ENCODE measurements around the gene TBCD. TPM values are rescaled to one million over a fixed set of nuclear protein-coding genes. Genes with fewer than 3 reads are reported as not detected.
A peak's percentile ranks its signal among the peaks of the same experiment; 100 is the strongest.

Gene TBCD
- total RNA-seq, 1 donor from 2014 or later, result 59.8 TPM

GRCh38 chr17:82835766-82836512 is 84.1 kb downstream of the TBCD start:
- H3K9me3 Mint-ChIP-seq (ENCODE audit: low read depth), result no peaks in the 10 kb centered on the region
- TF ChIP-seq, protein P1, sequence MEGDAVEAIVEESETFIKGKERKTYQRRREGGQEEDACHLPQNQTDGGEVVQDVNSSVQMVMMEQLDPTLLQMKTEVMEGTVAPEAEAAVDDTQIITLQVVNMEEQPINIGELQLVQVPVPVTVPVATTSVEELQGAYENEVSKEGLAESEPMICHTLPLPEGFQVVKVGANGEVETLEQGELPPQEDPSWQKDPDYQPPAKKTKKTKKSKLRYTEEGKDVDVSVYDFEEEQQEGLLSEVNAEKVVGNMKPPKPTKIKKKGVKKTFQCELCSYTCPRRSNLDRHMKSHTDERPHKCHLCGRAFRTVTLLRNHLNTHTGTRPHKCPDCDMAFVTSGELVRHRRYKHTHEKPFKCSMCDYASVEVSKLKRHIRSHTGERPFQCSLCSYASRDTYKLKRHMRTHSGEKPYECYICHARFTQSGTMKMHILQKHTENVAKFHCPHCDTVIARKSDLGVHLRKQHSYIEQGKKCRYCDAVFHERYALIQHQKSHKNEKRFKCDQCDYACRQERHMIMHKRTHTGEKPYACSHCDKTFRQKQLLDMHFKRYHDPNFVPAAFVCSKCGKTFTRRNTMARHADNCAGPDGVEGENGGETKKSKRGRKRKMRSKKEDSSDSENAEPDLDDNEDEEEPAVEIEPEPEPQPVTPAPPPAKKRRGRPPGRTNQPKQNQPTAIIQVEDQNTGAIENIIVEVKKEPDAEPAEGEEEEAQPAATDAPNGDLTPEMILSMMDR (IDR thresholded peaks at IDR 0.05), result no peak
- no peak overlapping the region for H3K27ac Mint-ChIP-seq (ENCODE audit: unreplicated experiment)
- H3K4me1 Mint-ChIP-seq (ENCODE audit: low read depth), result no peaks in the 10 kb centered on the region
- H3K36me3 Mint-ChIP-seq (ENCODE audit: low read depth), result peaks cover 2% of the 10 kb centered on the region
- no peaks in the 10 kb centered on the region for H3K27me3 Mint-ChIP-seq (ENCODE audit: low read depth)
- DNase-seq (ENCODE audit: low spot score), result peak; percentile 67
- H3K4me3 Mint-ChIP-seq (ENCODE audit: unreplicated experiment), result no peak overlapping the region

DNA sequence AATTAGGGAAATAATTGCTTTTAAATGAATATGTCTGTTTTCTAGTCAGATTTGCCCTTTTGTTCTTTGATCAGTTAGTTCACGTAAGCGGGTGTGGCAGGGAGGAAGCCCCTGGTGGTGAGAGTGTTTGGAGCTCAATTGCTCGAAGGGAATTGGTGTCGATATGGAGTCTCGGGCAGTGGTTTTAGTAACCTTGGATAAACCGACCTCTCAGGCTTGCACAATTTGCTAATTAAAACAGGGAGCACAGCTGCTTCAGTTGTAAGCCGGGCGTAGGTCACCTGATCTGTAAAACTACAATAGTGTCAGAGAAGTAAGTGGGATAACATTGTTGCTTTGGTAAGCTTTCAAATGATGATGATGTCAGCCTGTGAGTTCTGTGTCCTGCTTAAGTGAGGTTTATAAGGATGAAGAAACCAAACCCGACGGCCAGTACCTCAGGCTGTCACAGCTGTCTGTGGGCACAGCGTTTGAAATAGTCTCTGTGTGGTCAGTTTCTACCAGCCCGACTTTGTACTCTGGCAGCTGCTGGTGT is 85.0 kb downstream of the TBCD start:
- no peaks in the 10 kb centered on the region for H3K4me1 Mint-ChIP-seq (ENCODE audit: low read depth)
- TF ChIP-seq, protein P1 (IDR thresholded peaks at IDR 0.05), result peak; percentile 19
- no peaks in the 10 kb centered on the region for H3K27me3 Mint-ChIP-seq (ENCODE audit: low read depth)
- H3K9me3 Mint-ChIP-seq (ENCODE audit: low read depth), result no peaks in the 10 kb centered on the region
- DNase-seq (ENCODE audit: low spot score), result peak; percentile 15
- H3K4me3 Mint-ChIP-seq (ENCODE audit: unreplicated experiment), result no peak overlapping the region
- H3K36me3 Mint-ChIP-seq (ENCODE audit: low read depth), result peaks cover 2% of the 10 kb centered on the region
- no peak overlapping the region for H3K27ac Mint-ChIP-seq (ENCODE audit: unreplicated experiment)

GRCh38 chr17:82837586-82838320 is 85.9 kb downstream of the TBCD start:
- no peaks in the 10 kb centered on the region for H3K27me3 Mint-ChIP-seq (ENCODE audit: low read depth)
- TF ChIP-seq, protein P1 (IDR thresholded peaks at IDR 0.05), result no peak
- H3K9me3 Mint-ChIP-seq (ENCODE audit: low read depth), result no peaks in the 10 kb centered on the region
- H3K4me3 Mint-ChIP-seq (ENCODE audit: unreplicated experiment), result no peak overlapping the region
- peaks cover 4% of the 10 kb centered on the region for H3K36me3 Mint-ChIP-seq (ENCODE audit: low read depth)
- no peaks in the 10 kb centered on the region for H3K4me1 Mint-ChIP-seq (ENCODE audit: low read depth)
- no peak overlapping the region for H3K27ac Mint-ChIP-seq (ENCODE audit: unreplicated experiment)
- peak; percentile 42 for DNase-seq (ENCODE audit: low spot score)

DNA sequence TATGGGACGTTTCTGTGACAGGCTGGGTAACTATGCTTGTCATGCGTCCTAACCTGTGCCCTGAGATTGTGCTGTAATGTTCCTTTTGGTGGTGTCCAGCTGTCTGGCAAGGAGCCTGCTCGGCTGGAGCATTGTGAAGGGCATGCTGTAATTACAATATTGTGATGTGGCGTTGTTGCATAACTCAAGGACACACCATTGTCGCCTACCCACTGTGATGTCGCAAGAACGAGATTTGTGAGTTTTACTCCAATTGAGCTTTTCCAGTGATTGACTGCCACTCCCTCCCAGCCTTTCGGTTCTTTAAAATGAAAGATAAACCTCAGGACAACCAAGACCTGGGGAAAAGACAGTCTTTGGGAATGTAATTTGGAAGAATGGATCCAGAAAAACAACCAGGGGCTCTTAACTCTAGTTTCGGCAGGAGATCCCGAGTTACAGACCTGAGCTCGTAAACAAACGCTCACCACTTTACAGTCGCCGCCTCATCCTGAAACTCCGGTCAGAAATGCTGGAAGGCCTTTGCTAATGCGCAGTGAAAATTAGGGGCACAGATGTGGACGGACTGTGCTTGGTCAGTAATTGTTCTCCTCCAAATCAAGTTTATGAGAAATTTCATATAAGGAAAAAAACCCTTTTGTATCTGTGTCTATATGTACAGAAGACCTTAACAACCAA is 86.7 kb downstream of the TBCD start:
- Mint-ChIP-seq H3K4me1 (ENCODE audit: low read depth) (no peaks in the 10 kb centered on the region), H3K27me3 (ENCODE audit: low read depth) (no peaks in the 10 kb centered on the region), H3K9me3 (ENCODE audit: low read depth) (no peaks in the 10 kb centered on the region), H3K36me3 (ENCODE audit: low read depth) (peaks cover 4% of the 10 kb centered on the region), H3K4me3 (ENCODE audit: unreplicated experiment) (no peak overlapping the region), H3K27ac (ENCODE audit: unreplicated experiment) (no peak overlapping the region)
- TF ChIP-seq, protein P1 (IDR thresholded peaks at IDR 0.05), result no peak
- DNase-seq (ENCODE audit: low spot score), result peak; percentile 10
